Fibroblast of skin of right quadriceps (primary cell): ENCODE data around the gene UNC5B.

Source experiments
- DNase-seq: peaks from one replicate; pipeline ENCODE4 v3.0.0-alpha.2; 2013

The UNC5B gene

GRCh38 chr10:71223347-71224058 is 11.1 kb downstream of the UNC5B start:
- DNase-seq = no peak

- DNase-seq = no peak
Measured at GRCh38 chr10:71225291-71226058, 13.1 kb downstream of the UNC5B start.

DNA sequence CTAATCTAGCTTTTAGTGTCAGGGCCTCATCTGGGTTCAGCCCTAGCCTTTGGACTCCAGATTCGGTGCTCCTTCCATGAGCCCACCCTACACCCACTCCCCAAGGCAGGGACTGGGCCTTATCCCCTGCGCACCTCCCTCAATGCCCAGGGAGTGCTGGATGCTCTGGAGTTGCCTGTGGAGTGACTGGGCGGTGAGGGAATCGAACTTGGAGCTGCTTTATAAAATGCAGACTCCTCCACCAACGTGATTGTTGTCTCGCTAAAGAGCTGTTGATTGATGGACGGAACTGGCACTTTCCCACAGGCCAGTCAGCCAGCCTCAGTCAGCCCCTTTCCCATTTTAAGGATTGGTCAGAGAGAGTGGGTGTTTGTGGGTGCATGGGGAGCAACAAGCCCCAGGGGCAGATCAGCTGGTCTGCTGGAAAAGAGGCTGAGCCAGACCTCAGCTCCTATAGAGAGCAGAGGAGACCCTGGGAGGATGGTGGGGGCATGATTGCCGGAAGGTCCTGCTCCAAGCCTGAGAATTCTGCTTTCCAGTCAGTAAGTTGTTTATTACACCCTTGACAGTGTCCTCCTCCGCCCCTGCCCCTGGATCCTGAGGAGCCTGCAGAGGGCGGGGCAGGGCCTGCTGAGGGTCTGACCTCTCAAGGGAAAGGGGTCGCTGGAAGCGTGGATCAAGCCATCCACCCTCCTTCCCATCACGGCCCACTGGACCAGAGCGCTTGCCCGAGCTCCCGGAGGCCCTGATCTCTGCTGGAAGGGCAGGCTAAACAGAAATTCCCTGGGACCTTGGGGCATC is 16.7 kb downstream of the UNC5B start:
- DNase-seq = no peak

DNA sequence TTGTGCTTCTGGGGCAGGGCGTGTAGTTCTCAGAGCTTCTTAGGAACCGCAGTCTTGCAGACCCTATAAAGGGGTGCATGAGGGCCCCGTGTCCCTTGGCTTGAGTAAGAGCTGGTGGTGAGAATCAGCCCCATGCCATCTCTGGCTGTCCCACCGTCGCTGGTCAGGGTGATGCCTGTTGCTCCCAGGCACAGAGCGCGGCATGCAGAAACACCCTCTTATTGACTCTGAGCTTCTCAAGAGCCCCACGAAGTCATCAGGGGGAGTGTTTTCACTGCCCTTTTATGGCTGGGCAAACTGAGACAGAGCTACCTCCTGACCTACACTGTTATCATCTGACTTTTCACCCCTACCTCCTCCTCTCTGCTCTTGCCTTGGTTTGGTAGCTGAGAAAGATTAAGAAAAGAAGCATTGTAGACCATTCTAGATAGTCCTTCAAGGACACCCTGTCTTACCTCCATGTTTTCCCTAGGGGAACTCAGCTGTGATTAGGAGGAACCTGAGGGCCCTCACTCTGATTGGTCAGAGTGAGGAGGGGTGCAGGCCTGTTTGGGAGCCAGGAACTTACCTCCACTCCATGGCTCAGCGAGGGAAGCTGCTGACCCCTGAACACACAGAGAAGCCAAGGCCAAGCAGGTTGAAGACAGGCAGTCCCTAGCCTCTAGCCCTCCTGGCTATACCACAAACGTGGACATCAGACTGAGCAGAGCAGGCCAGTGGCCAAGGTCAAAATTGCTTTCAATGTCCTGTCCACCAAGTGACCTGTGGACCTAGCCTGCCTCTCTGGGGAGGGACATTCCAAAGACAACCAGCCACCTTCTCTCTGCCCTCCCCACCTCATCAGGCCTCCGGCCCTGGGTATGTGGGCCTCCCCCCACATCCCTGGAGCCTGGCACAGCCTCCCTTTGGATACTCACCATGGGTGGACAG is 17.6 kb downstream of the UNC5B start:
- no peak for DNase-seq

GRCh38 chr10:71230656-71231025 is 18.3 kb downstream of the UNC5B start:
- DNase-seq = no peak

DNA sequence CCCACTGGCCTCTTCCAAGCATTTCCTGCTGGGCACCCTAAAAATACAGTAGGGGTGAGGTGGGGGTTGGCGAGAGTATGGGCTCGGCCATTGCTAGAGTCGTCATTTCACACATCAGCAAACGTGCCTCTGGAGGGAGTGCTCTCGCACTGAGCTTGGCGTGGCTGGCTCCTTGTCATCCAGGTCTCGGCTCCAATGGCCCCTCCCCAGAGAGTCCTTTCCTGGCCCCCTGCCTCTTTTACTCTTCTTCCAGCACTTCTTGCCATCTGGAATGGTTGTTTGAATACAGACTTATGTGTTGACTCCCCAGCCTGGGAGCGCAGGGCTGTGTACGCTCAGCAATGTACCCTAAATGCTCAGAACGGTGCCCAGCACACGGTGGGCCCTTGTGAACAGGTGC is 18.8 kb downstream of the UNC5B start:
- no peak for DNase-seq

- DNase-seq = no peak
Measured at GRCh38 chr10:71232089-71232998, 20.0 kb downstream of the UNC5B start.

- no peak for DNase-seq
Measured at GRCh38 chr10:71233482-71233892, 21.1 kb downstream of the UNC5B start.

DNA sequence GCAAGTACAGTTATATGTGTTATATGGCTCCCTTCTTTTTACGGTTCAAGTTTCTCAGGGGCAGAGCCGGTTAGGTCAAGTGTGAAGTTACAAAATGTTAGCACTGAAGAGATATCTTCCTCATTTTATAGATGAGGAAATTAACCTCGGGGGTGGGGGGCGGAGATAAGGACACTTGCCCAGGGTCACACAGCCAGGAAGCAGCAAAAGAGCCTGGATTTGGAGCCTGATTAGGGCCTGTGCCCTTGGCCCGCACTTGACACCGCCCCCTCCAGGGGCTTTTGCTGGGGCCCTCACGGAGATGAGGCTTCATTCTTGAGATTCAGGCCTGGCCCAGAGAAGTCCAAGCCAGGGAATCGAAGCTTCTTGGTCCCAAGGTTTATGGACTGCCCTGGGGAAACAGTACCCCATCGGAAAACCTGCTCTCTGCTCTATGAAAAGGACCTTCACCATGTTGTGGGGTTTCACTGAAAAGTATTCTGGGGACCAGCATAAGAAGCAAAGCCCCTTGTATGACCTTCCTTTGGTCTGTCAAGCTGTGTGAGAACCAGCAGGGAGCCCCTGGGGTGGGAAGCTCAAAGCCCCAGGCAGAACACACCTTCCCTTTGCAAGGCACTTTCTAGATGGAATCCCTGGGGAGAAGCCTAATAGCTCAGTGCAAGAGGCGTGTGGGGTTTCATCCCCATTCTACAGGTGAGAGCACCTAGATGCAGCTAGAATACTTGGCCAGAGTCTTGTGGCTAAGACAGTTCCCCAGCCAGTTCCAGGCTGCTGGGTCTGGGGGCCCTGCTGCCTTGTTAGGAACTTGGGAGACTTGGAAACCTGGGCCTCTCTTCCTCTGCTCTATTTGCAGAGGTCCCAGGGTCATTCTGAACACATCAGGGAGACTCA is 21.9 kb downstream of the UNC5B start:
- DNase-seq = no peak

GRCh38 chr10:71234970-71235685 is 22.8 kb downstream of the UNC5B start:
- DNase-seq = peak; percentile 67

DNA sequence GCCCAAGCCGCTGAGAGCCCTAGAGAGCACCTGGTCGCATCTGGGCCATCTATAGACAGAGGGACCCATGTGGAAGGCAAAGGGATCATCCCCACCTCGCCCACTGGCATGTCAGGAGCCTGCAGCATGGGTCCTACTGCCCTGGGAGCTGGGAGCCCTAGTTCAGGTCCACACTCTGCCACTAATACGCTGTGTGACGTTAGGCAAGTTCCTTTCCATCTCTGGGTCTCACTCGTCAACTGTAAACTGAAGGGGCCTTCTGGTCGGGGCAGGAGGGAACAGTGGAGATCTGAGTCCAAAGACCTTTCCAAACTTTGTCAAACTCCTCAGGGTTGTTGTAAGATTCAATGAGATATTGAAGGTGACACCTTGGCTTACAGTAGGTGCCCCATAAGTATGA is 23.4 kb downstream of the UNC5B start:
- no peak for DNase-seq

GRCh38 chr10:71236286-71236685 is 23.9 kb downstream of the UNC5B start:
- DNase-seq = peak; percentile 85

- no peak for DNase-seq
Measured at GRCh38 chr10:71236822-71237682, 24.7 kb downstream of the UNC5B start.

DNA sequence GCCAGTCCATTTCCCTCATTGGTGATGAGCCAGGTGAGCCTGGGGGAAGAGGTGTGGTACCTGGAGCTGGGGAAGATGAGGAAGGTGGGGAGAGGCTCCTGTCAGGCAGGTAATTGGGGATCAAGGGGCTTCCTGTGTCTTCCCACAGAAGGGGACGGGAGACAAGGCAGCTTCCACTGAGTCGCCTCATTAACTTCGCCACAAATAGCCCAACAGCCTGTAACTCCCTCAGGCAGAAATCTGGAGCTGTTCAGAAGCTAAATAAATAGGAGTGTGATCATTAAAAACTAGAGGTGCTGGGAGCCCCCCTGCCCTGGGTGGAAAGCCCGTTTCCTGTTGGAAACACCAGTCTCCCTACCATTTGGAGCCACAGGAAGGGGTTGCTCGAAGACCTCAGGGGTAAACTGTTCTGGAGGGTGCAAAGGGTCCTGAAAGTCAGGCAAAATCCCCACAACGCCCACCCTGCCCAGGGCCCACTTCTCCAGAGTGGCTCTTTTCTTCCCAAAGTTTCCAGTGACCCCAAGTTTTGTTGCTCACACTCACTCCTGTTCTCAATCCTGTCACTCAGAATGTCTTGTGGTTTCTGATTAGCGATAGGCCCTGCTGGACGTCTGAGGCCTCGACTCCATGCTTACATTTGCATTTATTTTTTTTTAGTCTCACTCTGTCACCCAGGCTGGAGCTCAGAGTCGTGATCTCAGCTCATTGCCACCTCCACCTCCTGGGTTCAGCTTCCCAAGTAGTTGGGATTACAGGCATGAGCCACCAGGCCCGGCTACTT is 25.7 kb downstream of the UNC5B start:
- no peak for DNase-seq

DNA sequence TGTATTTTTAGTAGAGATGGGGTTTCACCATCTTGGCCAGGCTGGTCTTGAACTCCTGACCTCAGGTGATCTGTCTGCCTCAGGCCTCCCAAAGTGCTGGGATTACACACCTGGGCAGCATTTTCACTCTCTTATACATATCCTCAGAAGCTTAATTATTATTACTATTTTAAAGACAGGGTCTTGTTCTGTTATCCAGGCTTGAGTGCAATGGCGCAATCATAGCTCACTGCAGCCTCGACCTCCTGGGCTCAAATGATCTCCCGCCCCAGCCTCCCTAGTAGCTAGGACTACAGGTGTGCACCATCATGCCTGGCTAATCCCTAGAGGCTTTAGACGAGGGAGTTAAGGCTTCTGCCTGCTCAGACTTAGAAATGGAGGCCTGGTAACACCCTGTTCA is 26.3 kb downstream of the UNC5B start:
- DNase-seq = no peak

- DNase-seq = no peak
Measured at GRCh38 chr10:71239131-71239915, 27.0 kb downstream of the UNC5B start.
